Measurements from ENCODE around the gene C1QTNF2.

GRCh38 chr5:160312960-160313727, 57.3 kb downstream of the C1QTNF2 start:
- TF ChIP-seq POLR2A (IDR thresholded peaks at IDR 0.05; ENCODE audit: low read depth, low read length) (no peak), CTCF (conservative IDR thresholded peaks at IDR 0.05; ENCODE audit: low read depth, low read length) (no peak), MAFK (IDR thresholded peaks at IDR 0.05; ENCODE audit: low read depth, low read length) (no peak), MAZ (IDR thresholded peaks at IDR 0.05; ENCODE audit: borderline replicate concordance, low read depth, low read length) (no peak), CHD1 (IDR thresholded peaks at IDR 0.05; ENCODE audit: low read depth, low read length) (no peak), CEBPB (IDR thresholded peaks at IDR 0.05; ENCODE audit: low read depth, low read length) (no peak), RCOR1 (IDR thresholded peaks at IDR 0.05; ENCODE audit: insufficient replicate concordance, low read length) (no peak), RAD21 (IDR thresholded peaks at IDR 0.05; ENCODE audit: low read length) (no peak), SMC3 (IDR thresholded peaks at IDR 0.05; ENCODE audit: low read depth, low read length) (no peak), RFX5 (IDR thresholded peaks at IDR 0.05; ENCODE audit: low read depth, low read length) (no peak)
